Measurements from ENCODE around the gene SPTBN1.

The SPTBN1 gene

DNA sequence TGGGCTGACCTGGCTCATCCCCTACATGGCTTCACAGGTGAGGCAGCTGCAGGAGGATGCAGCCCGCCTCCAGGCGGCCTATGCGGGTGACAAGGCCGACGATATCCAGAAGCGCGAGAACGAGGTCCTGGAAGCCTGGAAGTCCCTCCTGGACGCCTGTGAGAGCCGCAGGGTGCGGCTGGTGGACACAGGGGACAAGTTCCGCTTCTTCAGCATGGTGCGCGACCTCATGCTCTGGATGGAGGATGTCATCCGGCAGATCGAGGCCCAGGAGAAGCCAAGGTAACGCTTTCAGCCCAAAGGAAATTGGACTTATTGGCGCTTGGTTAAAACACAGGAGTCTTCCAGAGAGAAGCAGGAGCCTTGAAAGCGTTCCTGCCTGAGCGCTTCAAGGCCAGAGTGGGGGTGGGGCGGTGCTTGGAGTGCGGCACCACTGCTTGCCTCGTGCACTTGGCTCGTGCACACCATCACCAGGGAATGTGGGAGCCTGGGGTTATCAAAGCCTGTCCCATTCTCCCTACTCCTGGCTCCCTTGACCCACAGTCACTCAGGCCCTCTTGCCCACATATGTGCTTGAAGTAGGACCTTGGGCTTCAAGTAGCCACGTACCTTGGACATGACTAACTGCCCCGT lies 197.6 kb downstream of the SPTBN1 start:
- DNase-seq (ENCODE audit: low read depth) = no peak

GRCh38 chr2:54655046-54655809 lies 199.1 kb downstream of the SPTBN1 start:
- DNase-seq (ENCODE audit: low read depth) = no peak

- no peak for DNase-seq (ENCODE audit: low read depth)
Measured at GRCh38 chr2:54656863-54657262, 200.7 kb downstream of the SPTBN1 start.

DNA sequence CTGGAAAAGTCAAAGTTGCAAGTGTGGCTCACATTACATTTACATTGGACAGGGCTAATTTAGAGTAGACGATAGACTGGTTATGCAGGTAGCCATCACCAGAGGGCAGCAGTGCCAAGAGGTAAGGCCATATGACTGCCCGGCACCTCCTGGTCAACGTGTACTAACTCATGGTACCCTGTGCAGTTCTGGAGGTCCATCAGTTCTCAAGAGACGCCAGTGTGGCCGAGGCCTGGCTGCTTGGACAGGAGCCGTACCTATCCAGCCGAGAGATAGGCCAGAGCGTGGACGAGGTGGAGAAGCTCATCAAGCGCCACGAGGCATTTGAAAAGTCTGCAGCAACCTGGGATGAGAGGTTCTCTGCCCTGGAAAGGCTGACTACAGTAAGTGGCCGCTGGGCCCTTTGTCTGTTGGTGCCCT lies 201.5 kb downstream of the SPTBN1 start:
- DNase-seq (ENCODE audit: low read depth) = no peak

DNA sequence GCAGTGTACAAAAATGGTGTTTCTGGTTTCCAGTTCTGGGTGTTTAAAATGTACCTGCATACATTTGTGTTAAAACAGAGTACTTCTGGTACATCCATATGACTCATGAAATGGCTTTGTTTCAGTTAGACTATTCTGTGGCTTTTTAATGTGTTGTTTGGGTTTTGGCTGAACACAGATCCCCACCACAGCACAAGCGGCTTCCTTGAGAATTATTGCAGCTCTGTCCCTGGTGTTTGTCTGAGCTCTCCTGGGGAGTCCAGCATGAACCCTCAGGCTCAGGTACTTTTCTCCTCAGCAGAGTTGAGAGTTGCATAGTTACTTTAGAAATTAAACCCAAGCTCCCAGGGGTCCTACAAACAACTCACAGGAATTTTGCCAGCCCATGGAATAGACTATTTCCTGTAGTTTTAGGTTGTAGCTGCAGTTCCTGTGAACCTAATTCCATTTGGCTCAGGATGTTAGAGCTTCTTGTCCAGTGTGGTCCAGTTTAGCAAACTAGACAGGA lies 202.5 kb downstream of the SPTBN1 start:
- no peak for DNase-seq (ENCODE audit: low read depth)

GRCh38 chr2:54659527-54659926 lies 203.4 kb downstream of the SPTBN1 start:
- DNase-seq (ENCODE audit: low read depth) = no peak

DNA sequence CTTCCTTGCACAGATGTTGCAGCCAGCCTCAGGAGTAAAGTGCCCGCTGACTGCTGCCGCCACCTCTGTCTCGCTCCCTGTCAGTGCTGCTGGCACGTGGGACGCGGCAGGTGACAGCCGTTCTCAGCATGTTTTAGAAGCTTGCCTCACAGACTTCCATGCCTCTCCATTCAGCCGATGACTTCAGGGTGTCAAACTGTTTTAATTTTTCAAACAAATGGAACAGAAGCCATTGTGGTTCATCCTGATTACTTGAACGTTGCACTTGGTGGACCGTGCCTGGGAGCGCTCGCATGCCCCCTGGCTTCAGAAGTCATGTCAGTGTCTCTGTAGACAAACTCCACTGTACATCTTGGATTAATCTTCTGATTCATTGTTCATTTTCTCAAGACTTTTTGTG lies 204.6 kb downstream of the SPTBN1 start:
- no peak for DNase-seq (ENCODE audit: low read depth)

GRCh38 chr2:54663424-54664030 lies 207.4 kb downstream of the SPTBN1 start:
- no peak for DNase-seq (ENCODE audit: low read depth)

DNA sequence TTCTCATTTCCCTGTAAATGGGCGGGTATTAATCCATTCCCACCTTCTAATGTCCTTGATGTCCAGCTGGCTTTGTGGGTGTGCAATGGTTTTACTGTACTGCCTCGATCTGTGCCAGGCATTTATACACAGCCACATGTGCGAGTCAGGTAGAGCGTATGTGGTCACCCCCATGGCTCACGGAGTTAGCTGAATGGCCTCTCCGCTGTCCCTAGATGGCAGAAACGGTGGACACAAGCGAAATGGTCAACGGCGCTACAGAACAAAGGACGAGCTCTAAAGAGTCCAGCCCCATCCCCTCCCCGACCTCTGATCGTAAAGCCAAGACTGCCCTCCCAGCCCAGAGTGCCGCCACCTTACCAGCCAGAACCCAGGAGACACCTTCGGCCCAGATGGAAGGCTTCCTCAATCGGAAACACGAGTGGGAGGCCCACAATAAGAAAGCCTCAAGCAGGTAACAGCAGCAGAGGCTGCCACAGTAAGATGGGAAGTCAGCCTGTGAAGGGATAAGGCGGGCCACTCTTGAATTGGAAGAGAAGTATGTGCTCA lies 208.2 kb downstream of the SPTBN1 start:
- no peak for DNase-seq (ENCODE audit: low read depth)

- no peak for DNase-seq (ENCODE audit: low read depth)
Measured at GRCh38 chr2:54665436-54665856, 209.3 kb downstream of the SPTBN1 start.

DNA sequence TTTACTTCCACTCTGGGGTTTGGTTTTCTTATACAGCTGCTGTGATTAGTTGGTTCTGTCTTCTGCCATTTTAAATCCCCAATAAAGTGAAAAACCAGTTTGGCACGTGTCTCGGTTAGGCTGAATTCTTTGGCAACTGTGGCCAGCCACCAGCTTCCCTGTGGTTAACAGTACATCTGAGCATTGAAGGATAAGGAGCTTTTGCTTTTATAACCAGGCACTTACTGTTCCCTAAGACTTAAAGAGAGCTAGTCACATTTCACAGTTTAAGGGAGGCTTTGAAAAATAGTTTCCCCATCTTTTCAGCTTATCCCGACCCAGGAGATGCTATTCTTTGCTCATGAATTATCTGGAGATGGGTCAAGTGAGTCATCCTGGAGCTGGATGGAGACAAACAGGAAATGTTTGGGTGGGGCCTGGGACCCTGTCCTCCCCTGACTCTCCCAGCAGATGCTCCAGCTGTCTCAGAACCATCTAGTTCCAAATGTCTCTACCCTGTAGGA lies 210.1 kb downstream of the SPTBN1 start:
- peak; percentile 84 for DNase-seq (ENCODE audit: low read depth)

DNA sequence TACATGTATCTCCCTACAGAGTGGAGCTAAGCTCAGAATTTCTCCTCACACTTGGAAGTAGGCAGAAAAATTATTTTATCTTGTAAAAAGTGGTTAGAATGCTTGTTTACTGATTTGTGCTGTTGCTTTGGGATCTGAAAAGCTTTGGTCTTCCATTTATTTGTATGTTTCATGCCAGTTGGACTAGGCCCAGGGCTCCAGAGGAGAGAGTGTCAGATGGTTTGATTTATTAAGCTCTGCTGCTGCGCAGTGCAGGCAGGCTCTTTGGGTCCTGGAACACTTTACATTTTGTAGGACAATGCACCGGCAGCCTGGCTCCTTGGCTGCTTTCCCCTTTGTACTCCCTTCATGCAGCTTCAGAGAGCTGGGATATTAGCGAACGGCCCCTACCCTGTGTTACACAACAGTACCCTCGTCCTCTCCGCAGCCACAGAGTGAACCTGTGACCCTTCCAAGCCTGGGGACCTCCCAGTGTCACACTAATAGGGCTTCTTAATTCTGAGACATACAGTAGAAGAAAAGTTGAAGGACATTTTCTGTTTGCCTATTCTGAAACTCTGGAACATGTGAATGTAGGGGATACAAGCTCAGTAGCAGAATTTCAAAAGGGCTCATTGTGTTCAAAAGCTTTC lies 210.6 kb downstream of the SPTBN1 start:
- DNase-seq (ENCODE audit: low read depth) = no peak

GRCh38 chr2:54667266-54667639 lies 211.1 kb downstream of the SPTBN1 start:
- DNase-seq (ENCODE audit: low read depth) = no peak

- no peak for DNase-seq (ENCODE audit: low read depth)
Measured at GRCh38 chr2:54667726-54668650, 211.9 kb downstream of the SPTBN1 start.

DNA sequence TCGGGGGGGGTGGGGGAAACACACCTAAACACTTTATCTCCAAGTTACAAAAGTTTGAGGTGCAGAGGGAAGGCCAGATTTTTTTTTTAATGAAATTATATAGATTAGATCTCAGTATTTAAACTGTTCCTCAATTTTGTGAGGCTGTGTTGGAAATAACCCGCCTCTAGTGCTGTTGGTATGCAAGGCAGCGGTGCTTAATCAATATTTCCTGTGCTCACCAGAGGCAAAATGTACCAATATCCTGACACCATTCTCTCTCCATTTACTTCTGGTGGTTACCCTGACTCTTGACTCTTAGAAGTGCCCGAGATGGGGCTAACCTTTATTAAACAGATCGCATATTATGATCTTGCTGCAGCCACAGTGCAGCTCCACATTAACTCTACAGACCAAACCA lies 212.6 kb downstream of the SPTBN1 start:
- no peak for DNase-seq (ENCODE audit: low read depth)

- DNase-seq (ENCODE audit: low read depth) = peak; percentile 69
Measured at GRCh38 chr2:54669677-54670484, 213.8 kb downstream of the SPTBN1 start.

GRCh38 chr2:54670485-54671009 lies 214.4 kb downstream of the SPTBN1 start:
- no peak for DNase-seq (ENCODE audit: low read depth)

DNA sequence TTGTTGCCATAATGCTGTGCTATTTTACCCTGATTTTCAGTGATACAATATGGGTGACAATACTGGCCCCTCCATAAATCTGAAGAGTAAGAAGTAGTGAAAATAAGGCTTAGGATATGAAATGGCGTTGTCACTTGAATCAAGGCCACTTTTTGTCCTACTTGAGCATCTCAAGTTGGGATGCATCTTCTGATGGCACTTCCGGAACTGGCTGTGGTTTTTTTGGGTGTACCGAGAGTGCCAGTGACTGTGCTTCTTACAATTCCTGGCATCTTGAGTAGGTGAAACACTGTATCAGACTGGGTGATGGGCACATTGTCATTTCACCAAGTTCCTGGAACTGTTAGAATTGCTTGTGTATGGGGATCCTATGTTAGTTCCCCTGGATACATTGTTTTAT lies 214.9 kb downstream of the SPTBN1 start:
- DNase-seq (ENCODE audit: low read depth) = no peak

GRCh38 chr2:54671875-54672589 lies 215.9 kb downstream of the SPTBN1 start:
- no peak for DNase-seq (ENCODE audit: low read depth)

Data from GM04504 (cell line).